Mesendoderm (in vitro differentiated cells): ENCODE results near the gene OFD1.
A peak's percentile ranks its signal among the peaks of the same experiment; 100 is the strongest.

ENCODE experiments used
- DNase-seq: peaks from one replicate; pipeline ENCODE4 v3.0.0; 2013
- H2AK5ac ChIP-seq: 2 replicates; pipeline ENCODE4 v1.6.1; 2013; ENCODE audit warnings: low read length, inconsistent platforms
- H2BK120ac ChIP-seq: 2 replicates; pipeline ENCODE4 v1.6.1; 2013; ENCODE audit warnings: low read depth, mild to moderate bottlenecking, low read length, moderate library complexity, mixed read lengths
- H2BK15ac ChIP-seq: replicated peaks from 2 replicates; pipeline ENCODE4 v1.6.1; 2013; ENCODE audit warnings: low read depth, mild to moderate bottlenecking, moderate library complexity
- H2BK5ac ChIP-seq: 2 replicates; pipeline ENCODE4 v1.6.1; 2013; ENCODE audit warnings: low read length, inconsistent platforms
- H3K18ac ChIP-seq: 2 replicates; pipeline ENCODE4 v1.6.1; 2013; ENCODE audit warnings: mild to moderate bottlenecking, low read length, mixed read lengths
- H3K23ac ChIP-seq: one replicate; pipeline ENCODE4 v1.6.1; 2013; ENCODE audit warnings: low read length
- H3K27ac ChIP-seq: 2 replicates; pipeline ENCODE4 v1.5.1; 2013; ENCODE audit warnings: low read depth, mild to moderate bottlenecking, inconsistent platforms, low read length, moderate library complexity
- H3K27me3 ChIP-seq: 2 replicates; pipeline ENCODE4 v1.6.1; 2013; ENCODE audit warnings: low read length, control low read depth, mild to moderate bottlenecking, inconsistent platforms; ENCODE audit not compliant: insufficient read depth, poor library complexity
- H3K36me3 ChIP-seq: 2 replicates; pipeline ENCODE4 v1.6.1; 2013; ENCODE audit warnings: low read length, inconsistent platforms; ENCODE audit not compliant: control insufficient read depth, insufficient read depth
- H3K4ac ChIP-seq: one replicate; pipeline ENCODE4 v1.6.1; 2013; ENCODE audit warnings: low read depth, mild to moderate bottlenecking, low read length, moderate library complexity
- H3K4me1 ChIP-seq: 2 replicates; pipeline ENCODE4 v1.6.1; 2013; ENCODE audit warnings: low read depth, low read length, inconsistent platforms; ENCODE audit not compliant: control insufficient read depth
- H3K4me2 ChIP-seq: 2 replicates; pipeline ENCODE4 v1.6.1; 2013; ENCODE audit warnings: low read length
- H3K4me3 ChIP-seq: 2 replicates; pipeline ENCODE4 v1.5.1; 2013; ENCODE audit warnings: mild to moderate bottlenecking, low read length
- H3K56ac ChIP-seq: one replicate; pipeline ENCODE4 v1.6.1; 2013; ENCODE audit warnings: low read length
- H3K79me1 ChIP-seq: 2 replicates; pipeline ENCODE4 v1.6.1; 2013; ENCODE audit warnings: low read length, inconsistent platforms
- H3K79me2 ChIP-seq: 2 replicates; pipeline ENCODE4 v1.6.1; 2013; ENCODE audit warnings: mild to moderate bottlenecking, low read length; ENCODE audit not compliant: control insufficient read depth, insufficient read depth
- H3K9ac ChIP-seq: 2 replicates; pipeline ENCODE4 v1.6.1; 2013; ENCODE audit warnings: low read length, inconsistent platforms
- H4K5ac ChIP-seq: one replicate; pipeline ENCODE4 v1.6.1; 2013; ENCODE audit warnings: low read length
- H4K8ac ChIP-seq: one replicate; pipeline ENCODE4 v1.6.1; 2013; ENCODE audit warnings: low read depth, mild to moderate bottlenecking, control low read depth, low read length, moderate library complexity
- WGBS: extraction: QIAGEN DNeasy Blood & Tissue Kit; methylation state at CpG from one replicate; pipeline ENCODE4 v1.1.7; 2013; ENCODE audit warnings: low lambda C conversion rate, missing lambda C conversion rate; ENCODE audit not compliant: insufficient coverage; ENCODE audit errors: extremely low coverage; 5-methylcytosine and 5-hydroxymethylcytosine counted together

The OFD1 gene

DNA sequence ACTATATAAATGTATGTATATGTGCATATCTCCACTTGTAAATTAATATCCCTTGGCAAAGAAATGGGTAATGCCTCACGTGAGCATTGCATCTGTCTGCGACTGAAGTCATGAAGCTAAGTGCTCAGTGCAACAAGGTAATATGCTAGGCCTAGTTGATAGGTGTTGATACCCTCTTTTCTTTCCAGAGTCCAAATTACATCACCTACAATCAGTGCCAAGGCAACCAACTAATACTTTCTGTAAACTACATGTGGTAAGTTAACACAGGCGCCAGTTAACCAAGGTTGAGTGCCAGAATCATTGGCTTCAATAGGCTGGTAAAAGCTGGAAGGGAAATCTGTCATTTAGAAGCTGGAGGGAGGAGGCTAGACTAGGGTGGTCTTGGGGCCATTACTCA is 41.3 kb downstream of the OFD1 start:
- no peaks in the 10 kb centered on the region for H3K36me3 ChIP-seq
- H3K23ac ChIP-seq, result no peak overlapping the region

DNA sequence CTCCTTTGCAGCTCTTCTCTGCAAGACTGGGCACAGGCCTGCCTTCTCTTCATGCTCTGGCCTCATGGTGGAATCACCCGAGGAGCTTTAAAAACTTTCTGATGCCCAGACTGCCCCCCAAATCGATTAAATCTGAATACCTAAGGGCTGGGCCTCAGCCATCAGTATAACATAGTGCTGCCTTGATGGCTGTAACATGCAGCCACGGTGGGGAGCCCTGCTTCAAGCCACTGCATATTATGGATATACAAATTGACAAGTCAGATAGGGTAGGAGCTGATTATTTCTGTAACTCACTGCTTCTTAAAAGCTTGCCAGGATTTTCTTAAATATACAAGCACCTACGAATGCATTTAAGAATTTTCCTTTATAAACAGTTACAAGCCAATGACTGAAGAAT is 41.8 kb downstream of the OFD1 start:
- Histone ChIP-seq H3K56ac (no peak overlapping the region), H3K4ac (no peak overlapping the region)
- no CpG with 5 or more reads among the region's 4 CpGs for WGBS

More for the DNA sequence above, 41.3 kb downstream of the OFD1 start:
- Histone ChIP-seq H3K27me3 (no peaks in the 10 kb centered on the region), H4K5ac (no peak overlapping the region), H3K56ac (no peak overlapping the region), H3K79me2 (no peaks in the 10 kb centered on the region), H3K27ac (no peak overlapping the region), H2BK120ac (no peak overlapping the region), H4K8ac (no peak overlapping the region), H3K9ac (no peak overlapping the region), H2AK5ac (no peak overlapping the region), H3K79me1 (no peaks in the 10 kb centered on the region), H3K4me2 (no peak overlapping the region), H2BK5ac (no peak overlapping the region), H3K18ac (no peak overlapping the region), H3K4ac (no peak overlapping the region), H3K4me3 (no peak overlapping the region), H3K4me1 (peaks cover 4% of the 10 kb centered on the region), H2BK15ac (no peak overlapping the region)
- WGBS, result no CpG with 5 or more reads among the region's 3 CpGs
- DNase-seq, result no peak

DNA sequence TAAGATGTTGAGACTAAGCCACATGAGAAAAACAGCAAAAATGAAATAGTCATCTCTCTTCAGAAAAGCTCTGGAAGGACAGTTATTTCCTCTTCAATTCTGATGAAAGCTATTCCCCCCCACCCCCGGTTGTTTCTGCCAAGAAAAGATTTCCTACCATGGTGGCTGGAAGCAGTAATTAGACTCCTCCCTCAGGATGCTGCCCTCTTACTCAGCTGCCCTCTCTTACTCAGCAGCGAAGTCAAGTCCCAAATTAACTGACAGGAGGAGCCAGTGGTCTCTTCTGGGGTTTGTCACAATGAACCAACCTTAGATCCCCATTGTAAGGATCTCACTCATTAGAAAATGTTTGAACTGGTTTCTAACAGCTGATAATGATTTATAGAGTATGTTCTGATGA is 44.4 kb downstream of the OFD1 start:
- no peak overlapping the region for H3K4me3 ChIP-seq
- peaks cover 5% of the 10 kb centered on the region for H3K4me1 ChIP-seq
- H3K18ac ChIP-seq, result no peak overlapping the region
- H3K27me3 ChIP-seq, result no peaks in the 10 kb centered on the region
- peak; percentile 73 for DNase-seq
- no peak overlapping the region for H4K8ac ChIP-seq
- no peak overlapping the region for H3K23ac ChIP-seq
- no peaks in the 10 kb centered on the region for H3K79me2 ChIP-seq
- H3K27ac ChIP-seq, result no peak overlapping the region
- H2BK120ac ChIP-seq, result no peak overlapping the region
- no peak overlapping the region for H3K9ac ChIP-seq
- H3K36me3 ChIP-seq, result no peaks in the 10 kb centered on the region
- no peak overlapping the region for H3K4me2 ChIP-seq
- H3K79me1 ChIP-seq, result no peaks in the 10 kb centered on the region
- H2AK5ac ChIP-seq, result no peak overlapping the region
- WGBS, result no CpG with 5 or more reads among the region's 2 CpGs
- H2BK5ac ChIP-seq, result no peak overlapping the region
- H4K5ac ChIP-seq, result no peak overlapping the region
- no peak overlapping the region for H3K4ac ChIP-seq
- H2BK15ac ChIP-seq, result no peak overlapping the region
- no peak overlapping the region for H3K56ac ChIP-seq

More for the DNA sequence above, 41.8 kb downstream of the OFD1 start:
- H3K4me2 ChIP-seq, result no peak overlapping the region
- H2BK5ac ChIP-seq, result no peak overlapping the region
- no peak overlapping the region for H3K9ac ChIP-seq
- H3K36me3 ChIP-seq, result no peaks in the 10 kb centered on the region
- H3K4me3 ChIP-seq, result no peak overlapping the region
- peaks cover 5% of the 10 kb centered on the region for H3K4me1 ChIP-seq
- no peak overlapping the region for H2BK120ac ChIP-seq
- H4K8ac ChIP-seq, result no peak overlapping the region
- H3K27ac ChIP-seq, result no peak overlapping the region
- DNase-seq, result no peak
- H3K79me2 ChIP-seq, result no peaks in the 10 kb centered on the region
- no peaks in the 10 kb centered on the region for H3K79me1 ChIP-seq
- H3K27me3 ChIP-seq, result no peaks in the 10 kb centered on the region
- H3K23ac ChIP-seq, result no peak overlapping the region
- H3K18ac ChIP-seq, result no peak overlapping the region
- no peak overlapping the region for H2BK15ac ChIP-seq
- no peak overlapping the region for H4K5ac ChIP-seq
- no peak overlapping the region for H2AK5ac ChIP-seq

DNA sequence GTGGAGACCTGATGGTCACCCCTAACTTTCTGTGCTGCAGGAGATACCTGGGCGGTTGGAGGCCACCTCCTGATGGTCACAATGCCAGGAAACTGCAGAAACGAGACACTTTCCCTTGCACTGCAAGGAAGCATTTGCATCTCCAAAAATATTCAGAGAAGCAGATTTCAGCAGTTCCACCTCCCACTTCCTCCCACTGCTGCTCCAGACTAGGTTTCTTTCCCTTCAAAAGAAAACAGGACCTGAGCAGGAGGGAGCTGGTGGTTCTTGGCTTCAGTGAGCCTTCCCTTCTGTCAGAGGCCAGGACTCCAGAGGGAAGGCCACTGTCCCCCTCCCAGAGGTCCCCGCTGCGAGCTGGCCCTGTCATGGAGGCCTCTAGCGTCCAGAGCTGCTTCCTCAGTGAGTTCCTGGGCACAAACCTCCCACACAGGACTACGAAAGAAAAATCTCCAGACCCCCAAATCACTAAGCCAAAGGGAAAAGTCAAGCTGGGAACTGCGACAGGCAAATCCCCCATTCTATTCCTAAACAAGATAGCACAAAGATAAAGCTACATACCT is 46.4 kb downstream of the OFD1 start:
- Histone ChIP-seq H2AK5ac (no peak overlapping the region), H4K5ac (no peak overlapping the region), H3K36me3 (no peaks in the 10 kb centered on the region), H3K56ac (peak overlapping the region; percentile 44), H3K27ac (peak overlapping the region; percentile 75), H3K23ac (no peak overlapping the region), H3K79me1 (no peaks in the 10 kb centered on the region), H3K18ac (peak overlapping the region; percentile 77), H3K4ac (no peak overlapping the region), H4K8ac (no peak overlapping the region), H3K4me2 (no peak overlapping the region), H3K79me2 (no peaks in the 10 kb centered on the region), H2BK5ac (peak overlapping the region; percentile 51), H3K9ac (no peak overlapping the region), H3K4me1 (peaks cover 5% of the 10 kb centered on the region), H3K4me3 (no peak overlapping the region), H2BK15ac (no peak overlapping the region), H2BK120ac (no peak overlapping the region), H3K27me3 (no peaks in the 10 kb centered on the region)
- no CpG with 5 or more reads among the region's 7 CpGs for WGBS
- DNase-seq, result no peak

DNA sequence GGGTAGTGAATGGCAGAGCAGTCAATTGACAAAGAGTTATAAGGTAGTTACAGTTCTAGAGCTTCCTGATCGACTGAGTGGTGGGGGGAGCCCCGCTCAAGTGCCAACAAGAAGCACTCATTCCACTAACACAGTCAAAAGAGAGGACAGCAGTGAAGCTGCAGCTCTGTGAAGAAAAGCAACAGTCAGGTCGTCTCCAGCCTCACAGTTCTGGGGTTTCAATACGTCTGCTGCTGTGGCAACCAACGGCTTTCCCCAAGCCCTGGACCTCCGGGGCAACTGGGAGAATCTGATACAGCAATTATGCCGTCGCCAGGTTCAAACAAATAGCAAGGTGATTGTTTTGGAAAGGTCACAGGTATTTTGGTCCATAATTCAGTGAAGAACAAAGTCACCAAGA is 51.5 kb downstream of the OFD1 start:
- H3K36me3 ChIP-seq, result no peaks in the 10 kb centered on the region
- no CpG with 5 or more reads among the region's 8 CpGs for WGBS
- no peak overlapping the region for H2BK120ac ChIP-seq
- no peak overlapping the region for H3K27ac ChIP-seq
- no peaks in the 10 kb centered on the region for H3K27me3 ChIP-seq
- no peaks in the 10 kb centered on the region for H3K79me1 ChIP-seq
- no peak overlapping the region for H4K5ac ChIP-seq
- DNase-seq, result no peak
- no peaks in the 10 kb centered on the region for H3K79me2 ChIP-seq
- H3K4me2 ChIP-seq, result no peak overlapping the region
- H3K4ac ChIP-seq, result no peak overlapping the region
- H3K9ac ChIP-seq, result no peak overlapping the region
- no peak overlapping the region for H3K4me3 ChIP-seq
- no peak overlapping the region for H2BK5ac ChIP-seq
- no peak overlapping the region for H3K56ac ChIP-seq
- no peak overlapping the region for H3K23ac ChIP-seq
- H4K8ac ChIP-seq, result no peak overlapping the region
- no peak overlapping the region for H2AK5ac ChIP-seq
- H3K4me1 ChIP-seq, result no peaks in the 10 kb centered on the region
- H2BK15ac ChIP-seq, result no peak overlapping the region
- no peak overlapping the region for H3K18ac ChIP-seq
